Nephron progenitor cell (in vitro differentiated cells): ENCODE measurements around the gene ENPP1.
A peak's percentile ranks its signal among the peaks of the same experiment; 100 is the strongest.

Experiments
- DNase-seq: peaks from one replicate; pipeline ENCODE4 v3.0.0; 2021
- H3K27ac Mint-ChIP-seq: 2 replicates; pipeline ENCODE4 v1.8.0; 2021; ENCODE audit warnings: mild to moderate bottlenecking, moderate library complexity, mixed read lengths
- H3K27me3 Mint-ChIP-seq: 2 replicates; pipeline ENCODE4 v1.8.0; 2021; ENCODE audit warnings: mild to moderate bottlenecking, low read depth, mixed read lengths; ENCODE audit not compliant: poor library complexity
- H3K36me3 Mint-ChIP-seq: 2 replicates; pipeline ENCODE4 v1.8.0; 2021; ENCODE audit warnings: low read depth, mixed read lengths
- H3K4me1 Mint-ChIP-seq: 2 replicates; pipeline ENCODE4 v1.8.0; 2021; ENCODE audit warnings: mixed read lengths
- H3K4me3 Mint-ChIP-seq: 2 replicates; pipeline ENCODE4 v1.8.0; 2021; ENCODE audit warnings: mild to moderate bottlenecking, moderate library complexity, mixed read lengths
- H3K9me3 Mint-ChIP-seq: 2 replicates; pipeline ENCODE4 v1.8.0; 2021; ENCODE audit warnings: mild to moderate bottlenecking, moderate library complexity, mixed read lengths
- TF ChIP-seq, protein P1 (sequence below): fragments of 200-600 bp; sonication (generic); IDR thresholded peaks from 2 replicates; pipeline ENCODE4 v1.5.0; 2021; ENCODE audit warnings: antibody characterized with exemption

ENPP1 gene

DNA sequence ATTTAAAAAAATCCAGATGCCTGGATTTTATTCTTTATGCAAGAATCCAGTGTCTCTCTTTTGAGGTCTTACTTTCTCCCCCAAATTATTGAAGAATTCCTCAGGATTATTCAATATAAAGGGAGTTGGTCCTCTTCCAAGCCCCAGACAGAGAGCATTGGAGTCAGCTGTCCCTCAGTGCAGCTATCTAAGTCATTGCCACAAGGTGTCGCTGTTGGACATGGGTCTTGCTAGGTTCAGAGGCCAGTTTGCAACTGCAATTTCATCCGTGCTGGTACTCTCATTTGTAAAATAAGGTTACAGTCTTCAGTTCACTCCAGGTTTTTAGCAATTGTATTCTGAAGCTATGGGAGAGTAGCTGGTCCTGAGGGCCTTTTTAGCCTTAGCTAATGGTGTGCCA, 115.5 kb downstream of the ENPP1 start:
- Mint-ChIP-seq H3K36me3 (no peaks in the 10 kb centered on the region), H3K27ac (no peak overlapping the region), H3K4me3 (no peak overlapping the region), H3K4me1 (no peaks in the 10 kb centered on the region), H3K27me3 (no peaks in the 10 kb centered on the region), H3K9me3 (peaks cover 29% of the 10 kb centered on the region)
- DNase-seq: peak; percentile 72
- TF ChIP-seq, protein P1, sequence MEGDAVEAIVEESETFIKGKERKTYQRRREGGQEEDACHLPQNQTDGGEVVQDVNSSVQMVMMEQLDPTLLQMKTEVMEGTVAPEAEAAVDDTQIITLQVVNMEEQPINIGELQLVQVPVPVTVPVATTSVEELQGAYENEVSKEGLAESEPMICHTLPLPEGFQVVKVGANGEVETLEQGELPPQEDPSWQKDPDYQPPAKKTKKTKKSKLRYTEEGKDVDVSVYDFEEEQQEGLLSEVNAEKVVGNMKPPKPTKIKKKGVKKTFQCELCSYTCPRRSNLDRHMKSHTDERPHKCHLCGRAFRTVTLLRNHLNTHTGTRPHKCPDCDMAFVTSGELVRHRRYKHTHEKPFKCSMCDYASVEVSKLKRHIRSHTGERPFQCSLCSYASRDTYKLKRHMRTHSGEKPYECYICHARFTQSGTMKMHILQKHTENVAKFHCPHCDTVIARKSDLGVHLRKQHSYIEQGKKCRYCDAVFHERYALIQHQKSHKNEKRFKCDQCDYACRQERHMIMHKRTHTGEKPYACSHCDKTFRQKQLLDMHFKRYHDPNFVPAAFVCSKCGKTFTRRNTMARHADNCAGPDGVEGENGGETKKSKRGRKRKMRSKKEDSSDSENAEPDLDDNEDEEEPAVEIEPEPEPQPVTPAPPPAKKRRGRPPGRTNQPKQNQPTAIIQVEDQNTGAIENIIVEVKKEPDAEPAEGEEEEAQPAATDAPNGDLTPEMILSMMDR: peak; percentile 67

DNA sequence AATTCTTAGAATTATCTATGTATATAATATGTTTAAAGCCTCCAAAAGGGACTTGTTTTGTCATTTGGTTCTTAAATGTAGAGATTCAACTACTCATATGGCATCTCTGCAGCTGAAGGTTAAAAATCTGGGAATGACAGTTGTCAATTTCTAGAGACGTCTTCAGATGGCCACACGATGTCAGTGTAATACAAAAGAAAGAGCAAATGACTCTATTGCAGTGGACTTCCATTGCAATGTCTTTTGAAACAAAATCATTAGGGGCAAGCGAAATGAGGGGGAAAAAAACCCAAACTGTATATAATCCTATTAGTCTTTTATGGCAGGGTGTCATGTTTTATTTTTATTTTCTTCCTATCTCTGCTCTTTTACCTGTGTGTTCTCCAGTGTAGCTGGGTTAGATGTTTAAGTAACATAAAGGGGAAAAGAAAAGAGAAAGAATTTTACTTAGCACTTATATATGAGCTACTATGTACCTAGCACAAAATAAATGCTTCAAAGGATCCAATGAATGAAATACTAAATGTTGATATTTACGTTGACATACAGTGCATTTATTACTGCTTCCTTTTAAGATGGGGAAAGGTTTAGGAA, 117.2 kb downstream of the ENPP1 start:
- Mint-ChIP-seq H3K4me1 (no peaks in the 10 kb centered on the region), H3K4me3 (no peak overlapping the region), H3K9me3 (peaks cover 24% of the 10 kb centered on the region), H3K27ac (no peak overlapping the region), H3K36me3 (no peaks in the 10 kb centered on the region), H3K27me3 (no peaks in the 10 kb centered on the region)
- TF ChIP-seq, protein P1: peak; percentile 40
- DNase-seq: no peak

DNA sequence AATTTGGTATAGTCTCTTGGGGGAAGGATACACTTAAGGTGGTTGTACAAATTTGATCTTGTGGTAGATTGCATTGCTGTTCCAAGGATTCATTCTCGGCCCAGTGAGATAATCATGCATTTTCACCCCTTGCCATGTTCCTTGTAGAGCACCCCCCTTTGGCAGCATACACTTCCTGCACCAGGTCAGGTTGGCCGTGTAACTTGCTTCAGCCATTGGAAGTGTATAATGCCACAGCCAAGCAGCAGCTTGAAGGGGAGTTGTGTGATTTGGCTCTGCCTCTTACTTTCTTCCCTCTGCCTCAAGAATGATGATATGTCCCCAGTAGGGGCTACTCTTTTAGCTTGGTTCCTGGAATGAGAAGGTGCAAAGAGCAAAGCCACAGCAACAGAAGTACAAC, 121.4 kb downstream of the ENPP1 start:
- TF ChIP-seq, protein P1: no peak
- Mint-ChIP-seq H3K36me3 (no peaks in the 10 kb centered on the region), H3K4me3 (no peak overlapping the region), H3K4me1 (peaks cover 10% of the 10 kb centered on the region), H3K9me3 (no peaks in the 10 kb centered on the region), H3K27ac (no peak overlapping the region), H3K27me3 (no peaks in the 10 kb centered on the region)
- no peak for DNase-seq

DNA sequence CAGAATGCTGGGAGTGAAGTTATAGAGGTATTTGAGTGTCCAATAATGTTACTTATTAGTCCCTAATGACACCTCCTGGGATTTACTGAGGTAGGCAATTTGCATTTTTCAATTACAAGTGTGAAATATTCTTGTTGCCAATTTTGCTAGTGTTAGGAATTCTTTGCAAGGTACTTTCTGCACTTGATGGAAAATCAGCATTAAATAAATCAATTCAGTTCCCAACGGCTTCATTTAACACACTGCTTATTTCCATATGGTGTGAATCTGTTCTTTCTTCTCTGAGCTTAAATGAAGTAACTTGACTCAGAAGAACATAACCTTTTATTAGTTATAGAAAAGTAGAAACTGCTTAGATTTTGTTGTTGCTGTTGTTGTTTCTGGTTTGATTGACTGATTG, 122.2 kb downstream of the ENPP1 start:
- TF ChIP-seq, protein P1: no peak
- H3K4me3 Mint-ChIP-seq: no peak overlapping the region

DNA sequence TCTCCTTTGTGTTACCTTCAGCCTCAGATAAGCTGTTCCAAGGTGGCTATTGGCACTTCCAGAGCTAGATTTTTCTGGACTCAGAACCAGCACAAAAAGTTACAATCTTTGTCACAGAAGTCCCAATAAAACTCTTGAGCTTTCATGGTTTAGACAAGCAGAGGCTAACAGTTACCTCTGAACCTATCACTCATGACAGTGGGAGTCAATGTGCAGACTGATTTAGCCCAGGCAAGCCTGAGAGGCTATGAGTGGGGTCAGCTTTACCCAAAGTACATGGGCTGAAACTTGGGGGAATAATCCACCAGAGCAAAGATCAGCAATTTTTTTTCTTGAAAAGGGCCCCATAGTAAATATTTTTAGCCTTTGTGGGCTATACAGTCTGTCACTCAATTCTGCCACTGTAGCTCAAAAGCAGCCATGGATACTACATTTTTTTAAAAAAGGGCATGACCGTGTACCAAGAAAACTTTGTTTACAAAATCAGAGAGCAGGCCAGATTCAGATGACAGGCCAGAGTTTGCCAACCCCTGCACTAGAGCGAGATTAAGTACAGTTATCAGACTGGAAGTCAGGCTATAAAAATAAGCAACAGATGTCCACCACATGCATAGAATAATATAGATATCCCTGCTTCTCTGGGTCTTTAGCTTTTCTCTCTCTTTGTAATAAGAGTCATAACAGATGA, 123.4 kb downstream of the ENPP1 start:
- Mint-ChIP-seq H3K9me3 (no peaks in the 10 kb centered on the region), H3K4me3 (no peak overlapping the region), H3K27ac (peak overlapping the region; percentile 45), H3K27me3 (no peaks in the 10 kb centered on the region), H3K36me3 (no peaks in the 10 kb centered on the region), H3K4me1 (peaks cover 10% of the 10 kb centered on the region)
- TF ChIP-seq, protein P1: no peak
- DNase-seq: no peak

More for the DNA sequence above, 122.2 kb downstream of the ENPP1 start:
- H3K27me3 Mint-ChIP-seq: no peaks in the 10 kb centered on the region
- H3K27ac Mint-ChIP-seq: no peak overlapping the region
- no peaks in the 10 kb centered on the region for H3K9me3 Mint-ChIP-seq
- DNase-seq: no peak
- no peaks in the 10 kb centered on the region for H3K36me3 Mint-ChIP-seq
- peaks cover 10% of the 10 kb centered on the region for H3K4me1 Mint-ChIP-seq

DNA sequence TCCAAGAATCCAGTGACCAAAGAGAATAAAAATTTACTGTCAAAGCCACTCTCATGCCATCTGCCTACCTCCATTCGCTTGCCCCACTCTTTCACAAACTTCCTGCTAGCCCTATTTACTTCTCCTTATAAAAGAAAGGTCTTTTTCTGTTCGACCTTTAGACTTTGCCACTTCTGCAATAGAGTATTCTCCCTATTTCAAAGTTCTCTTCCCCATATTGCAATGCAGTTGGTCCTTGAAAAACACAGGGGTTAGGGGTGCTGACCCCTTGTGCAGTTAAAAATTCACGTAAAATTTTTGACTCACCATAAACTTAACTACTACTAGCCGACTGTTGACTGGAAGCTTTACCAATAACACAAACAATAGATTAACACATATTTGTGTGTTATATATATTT, 128.3 kb downstream of the ENPP1 start:
- H3K4me1 Mint-ChIP-seq: peaks cover 5% of the 10 kb centered on the region
- no peak overlapping the region for H3K27ac Mint-ChIP-seq
- H3K36me3 Mint-ChIP-seq: no peaks in the 10 kb centered on the region
- no peak overlapping the region for H3K4me3 Mint-ChIP-seq
- TF ChIP-seq, protein P1: no peak
- no peaks in the 10 kb centered on the region for H3K27me3 Mint-ChIP-seq
- no peaks in the 10 kb centered on the region for H3K9me3 Mint-ChIP-seq
- no peak for DNase-seq
